Activated T-cell treated with anti-CD3 and anti-CD28 coated beads, Interleukin-2, amount 50 U/mL, for 4 hours (primary cell): ENCODE measurements around the gene TMBIM6. TPM values are rescaled to one million over a fixed set of nuclear protein-coding genes. Genes with fewer than 3 reads are reported as not detected.
"Not testable (repeated sequence)": the region's sequence is repeated elsewhere in the genome, so short reads cannot be mapped to it uniquely, and the experiment has no call there.

Experiments used
- ATAC-seq, 2 donors: fragments of 200-7000 bp; cut with Tn5 transposase; one replicate each; pipeline ENCODE4 v1.10.0; 2021
- DNase-seq: peaks from one replicate; pipeline ENCODE4 v3.0.0-alpha.2; 2020
- H3K27me3 Mint-ChIP-seq: one replicate; pipeline ENCODE4 v1.8.0; 2021; ENCODE audit warnings: low read depth, mixed read lengths
- H3K36me3 Mint-ChIP-seq: one replicate; pipeline ENCODE4 v1.8.0; 2022; ENCODE audit warnings: mixed read lengths; ENCODE audit not compliant: insufficient read depth
- H3K4me1 Mint-ChIP-seq: one replicate; pipeline ENCODE4 v1.8.0; 2021; ENCODE audit warnings: low read depth, mixed read lengths
- H3K4me3 Mint-ChIP-seq: one replicate; pipeline ENCODE4 v1.8.0; 2021; ENCODE audit warnings: mild to moderate bottlenecking, moderate library complexity, mixed read lengths
- H3K9me3 Mint-ChIP-seq: one replicate; pipeline ENCODE4 v1.8.0; 2021; ENCODE audit warnings: mixed read lengths
- total RNA-seq, 3 donors: library from RNA; stranded (reverse); gene quantifications; one replicate each; pipeline ENCODE4 v1.2.1, GENCODE V29; 2021

The TMBIM6 gene
- total RNA-seq, 3 donors from 2014 or later: 383 to 509 (median 438) TPM

DNA sequence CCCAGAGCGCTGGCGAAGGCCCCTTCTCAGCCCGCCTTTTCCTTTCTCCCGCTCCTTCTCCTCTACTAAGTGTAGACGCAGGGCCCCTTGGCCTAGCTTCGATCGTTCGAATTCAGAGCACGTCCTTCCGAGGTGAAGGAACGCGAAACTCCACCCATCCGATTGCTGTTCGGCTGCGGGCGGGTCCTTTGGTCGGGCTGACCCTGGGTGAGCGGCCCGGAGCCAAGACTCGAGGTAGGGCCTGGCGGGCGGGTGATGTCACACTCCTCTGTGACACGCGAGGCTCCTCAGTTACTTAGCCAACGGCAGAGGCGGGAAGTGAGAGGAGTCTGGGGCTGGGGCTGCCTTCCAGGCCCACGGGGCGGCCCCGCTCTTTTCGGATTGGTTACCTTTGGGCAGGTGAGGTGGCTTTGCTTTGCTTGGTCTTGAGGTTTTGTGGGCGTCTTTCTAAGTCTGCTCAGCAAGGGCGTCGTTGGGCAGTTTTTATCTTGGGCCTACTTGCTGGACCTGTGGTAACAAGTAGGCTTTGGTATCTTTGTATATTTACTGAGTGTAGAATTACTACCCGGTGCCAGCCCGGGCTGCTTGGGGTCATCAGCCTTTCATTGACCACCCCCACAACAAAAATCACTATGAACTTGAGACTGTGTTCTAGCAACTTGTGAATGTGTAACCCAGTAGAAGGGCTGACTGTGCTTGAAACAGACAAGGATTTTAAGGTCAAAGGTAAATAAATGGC is 694 bp downstream of the TMBIM6 start:
- H3K4me1 Mint-ChIP-seq: peaks cover 41% of the 10 kb centered on the region
- ATAC-seq (peak; percentile 76 to 77), DNase-seq (peak; percentile 78)
- H3K36me3 Mint-ChIP-seq: peaks cover 20% of the 10 kb centered on the region
- no peaks in the 10 kb centered on the region for H3K27me3 Mint-ChIP-seq
- H3K4me3 Mint-ChIP-seq: peak overlapping the region; percentile 99
- H3K9me3 Mint-ChIP-seq: no peaks in the 10 kb centered on the region

DNA sequence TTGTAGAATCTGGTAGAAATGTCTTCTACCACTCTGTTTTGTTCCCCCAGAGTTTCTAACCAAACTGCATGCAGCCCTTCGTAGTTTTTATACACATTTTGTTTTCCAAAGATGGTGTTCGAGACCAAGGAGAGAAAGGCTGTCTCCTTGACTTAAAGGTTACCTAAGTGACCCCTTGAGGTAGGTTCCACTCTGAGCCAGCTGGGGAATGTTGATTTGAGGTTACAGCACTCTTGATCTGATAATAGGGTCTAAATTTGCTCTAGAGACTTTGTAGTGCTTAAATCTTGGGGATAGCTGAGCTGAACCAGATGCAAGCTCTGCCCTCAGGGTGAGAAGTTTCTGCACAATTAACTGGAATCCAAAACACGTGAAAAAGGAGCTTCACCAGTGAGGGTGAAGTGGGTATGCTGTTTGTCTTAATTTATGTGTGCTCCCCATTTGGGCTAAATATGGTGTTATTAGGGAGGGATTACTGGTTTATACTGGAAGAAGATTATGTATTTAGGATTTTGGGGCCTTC is 3.1 kb downstream of the TMBIM6 start:
- no peak for ATAC-seq
- Mint-ChIP-seq H3K9me3 (no peaks in the 10 kb centered on the region), H3K4me3 (peak overlapping the region; percentile 60), H3K27me3 (no peaks in the 10 kb centered on the region), H3K4me1 (peaks cover 63% of the 10 kb centered on the region), H3K36me3 (peaks cover 22% of the 10 kb centered on the region)
- no peak for DNase-seq

DNA sequence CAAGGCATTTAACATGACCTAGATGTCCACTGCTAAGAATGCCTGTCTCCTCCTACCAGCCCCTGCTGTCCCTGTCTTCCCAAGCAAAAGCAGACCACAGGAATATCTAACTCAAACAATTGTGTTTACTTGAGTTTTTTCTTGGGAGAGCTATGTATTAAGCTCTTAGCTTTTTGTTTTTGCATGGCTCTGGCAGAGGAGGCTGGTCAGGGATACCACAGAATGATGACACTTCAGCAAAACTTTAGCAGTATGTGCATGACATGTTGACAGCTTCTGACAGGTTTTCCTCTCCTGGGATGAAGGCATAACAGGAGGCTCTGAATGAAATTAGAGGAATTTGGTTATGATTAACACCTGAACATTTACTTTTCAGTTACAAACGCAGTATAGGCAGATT is 6.9 kb downstream of the TMBIM6 start:
- peak overlapping the region; percentile 37 for H3K4me3 Mint-ChIP-seq
- DNase-seq (no peak), ATAC-seq (no peak)
- H3K27me3 Mint-ChIP-seq: no peaks in the 10 kb centered on the region
- H3K36me3 Mint-ChIP-seq: peaks cover 26% of the 10 kb centered on the region
- H3K9me3 Mint-ChIP-seq: no peaks in the 10 kb centered on the region
- H3K4me1 Mint-ChIP-seq: peaks cover 86% of the 10 kb centered on the region

DNA sequence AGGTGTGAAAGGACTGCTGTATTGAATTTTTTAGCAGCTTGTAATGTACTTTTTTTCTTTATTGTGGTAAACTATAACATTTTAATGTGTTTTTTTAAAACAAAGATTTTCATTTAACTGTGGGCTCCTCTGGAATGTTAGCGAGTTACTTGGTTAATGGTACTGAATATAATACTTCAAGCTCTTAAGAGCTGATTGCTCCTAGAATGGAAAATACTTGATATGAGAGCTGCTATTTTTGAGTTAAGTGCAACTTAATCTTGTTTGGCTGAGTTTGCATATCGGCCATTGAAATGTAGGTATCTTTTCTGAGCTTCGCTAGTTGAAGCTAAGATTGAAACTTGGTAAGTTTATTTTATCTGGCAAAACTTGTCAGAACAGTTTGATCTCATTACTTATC is 7.4 kb downstream of the TMBIM6 start:
- Mint-ChIP-seq H3K4me1 (peaks cover 86% of the 10 kb centered on the region), H3K27me3 (no peaks in the 10 kb centered on the region), H3K9me3 (no peaks in the 10 kb centered on the region), H3K36me3 (peaks cover 26% of the 10 kb centered on the region), H3K4me3 (peak overlapping the region; percentile 37)
- ATAC-seq (no peak), DNase-seq (no peak)

DNA sequence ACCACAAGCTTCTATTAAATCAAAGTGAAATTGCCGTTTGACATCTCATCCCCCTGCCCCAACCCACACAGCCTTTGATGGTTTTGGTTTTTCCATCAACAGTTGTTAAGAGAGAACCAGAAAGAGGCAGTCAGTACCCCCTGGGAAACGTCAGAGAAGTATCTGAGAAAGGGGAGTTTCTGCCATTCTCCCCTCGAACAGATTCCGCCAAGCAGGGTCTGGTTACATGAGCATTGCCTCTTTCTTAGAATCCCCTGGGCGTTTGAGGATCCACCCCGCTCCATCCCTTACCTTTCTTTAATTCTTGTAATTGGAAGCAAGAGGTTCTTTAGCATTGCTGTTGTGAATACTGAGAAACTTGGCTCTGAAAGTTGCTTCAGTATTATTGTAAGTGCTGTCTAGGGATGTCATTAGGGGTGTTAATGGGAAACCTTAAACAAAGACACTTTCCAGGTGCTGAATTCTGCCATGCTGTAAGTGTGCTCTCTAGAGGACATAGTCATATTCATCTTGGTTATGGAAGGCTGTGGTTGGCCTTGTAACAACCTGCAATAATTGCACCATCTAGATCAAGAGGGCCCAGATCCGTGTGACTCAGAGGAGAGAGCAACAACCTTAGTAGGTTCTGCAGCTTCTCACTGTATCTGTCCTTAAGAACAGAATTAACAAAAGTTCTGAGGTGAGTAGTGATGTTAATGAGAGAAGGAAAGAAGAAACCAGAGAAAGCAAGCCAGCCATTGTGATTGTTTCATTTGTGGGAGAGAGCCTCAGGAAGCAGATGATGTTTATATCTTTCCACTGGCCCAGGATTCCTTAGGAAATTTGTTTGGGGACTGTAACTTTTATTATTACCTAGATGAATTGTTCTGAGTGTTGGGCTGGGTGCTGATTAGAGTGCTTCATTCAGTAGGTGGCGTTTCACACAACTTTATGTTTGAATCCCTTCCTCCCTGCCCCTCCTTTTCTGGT is 9.0 kb downstream of the TMBIM6 start:
- ATAC-seq (peak; percentile 91 to 93), DNase-seq (peak; percentile 38)
- Mint-ChIP-seq H3K4me1 (peaks cover 85% of the 10 kb centered on the region), H3K27me3 (no peaks in the 10 kb centered on the region), H3K4me3 (peak overlapping the region; percentile 70), H3K36me3 (peaks cover 30% of the 10 kb centered on the region), H3K9me3 (no peaks in the 10 kb centered on the region)

DNA sequence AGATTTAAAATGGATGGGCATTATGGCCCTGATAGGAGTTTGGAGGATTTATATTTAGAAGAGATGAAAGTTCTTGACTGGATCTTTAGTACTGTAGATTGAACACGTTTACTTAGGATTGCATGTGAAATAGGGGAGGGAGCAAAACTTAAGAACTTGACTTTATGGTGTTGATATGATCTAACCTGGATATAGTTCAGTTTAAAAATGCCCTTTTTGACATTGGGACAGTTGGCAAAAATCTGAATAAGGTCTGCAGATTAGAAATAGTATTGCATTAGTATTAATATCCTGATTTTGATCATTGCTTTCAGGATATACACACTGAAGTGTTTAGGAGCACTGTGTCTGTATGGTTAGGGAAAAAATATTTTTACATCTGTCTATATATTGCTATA is 9.6 kb downstream of the TMBIM6 start:
- H3K4me1 Mint-ChIP-seq: peaks cover 86% of the 10 kb centered on the region
- H3K9me3 Mint-ChIP-seq: no peaks in the 10 kb centered on the region
- DNase-seq (no peak), ATAC-seq (no peak)
- no peaks in the 10 kb centered on the region for H3K27me3 Mint-ChIP-seq
- peak overlapping the region; percentile 70 for H3K4me3 Mint-ChIP-seq
- peaks cover 32% of the 10 kb centered on the region for H3K36me3 Mint-ChIP-seq

DNA sequence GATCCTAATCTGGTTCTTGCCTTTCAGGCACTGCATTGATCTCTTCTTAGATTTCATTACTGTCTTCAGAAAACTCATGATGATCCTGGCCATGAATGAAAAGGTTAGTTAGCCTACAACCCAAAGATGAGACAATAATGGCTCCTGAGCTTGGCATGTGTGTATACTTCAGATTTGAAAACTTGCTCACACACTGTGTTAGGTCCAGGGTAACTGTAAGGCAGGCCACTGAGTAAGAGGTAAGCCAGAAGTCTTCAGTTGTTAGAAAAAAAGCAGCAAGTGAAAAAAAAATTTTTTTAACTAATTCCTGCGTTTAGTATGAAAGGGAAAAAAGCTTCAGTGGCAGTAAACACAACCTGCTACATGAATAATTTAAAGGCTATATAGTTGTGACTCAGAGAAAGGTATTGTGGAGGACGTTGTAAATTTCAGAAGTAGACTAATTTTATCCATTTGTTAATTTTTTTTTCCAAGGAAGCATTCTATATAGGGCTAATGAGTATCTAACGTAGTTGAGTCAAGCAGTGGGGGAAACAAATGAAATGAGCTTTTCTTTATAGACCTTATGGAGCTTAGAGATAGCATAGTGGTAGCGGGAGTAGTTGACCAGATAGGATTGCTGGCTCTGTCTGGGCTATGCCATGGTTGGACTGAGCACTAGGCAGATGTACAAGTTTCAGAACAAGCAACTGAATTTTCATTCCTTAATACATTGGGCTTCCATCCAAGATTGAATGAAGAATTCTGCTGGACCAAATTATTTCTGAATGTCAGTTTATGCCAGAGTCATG is 20.5 kb downstream of the TMBIM6 start:
- H3K9me3 Mint-ChIP-seq: no peaks in the 10 kb centered on the region
- H3K27me3 Mint-ChIP-seq: no peaks in the 10 kb centered on the region
- ATAC-seq: peak; percentile 51 to 64
- DNase-seq: no peak
- peaks cover 50% of the 10 kb centered on the region for H3K4me1 Mint-ChIP-seq
- H3K36me3 Mint-ChIP-seq: peaks cover 60% of the 10 kb centered on the region
- no peak overlapping the region for H3K4me3 Mint-ChIP-seq

DNA sequence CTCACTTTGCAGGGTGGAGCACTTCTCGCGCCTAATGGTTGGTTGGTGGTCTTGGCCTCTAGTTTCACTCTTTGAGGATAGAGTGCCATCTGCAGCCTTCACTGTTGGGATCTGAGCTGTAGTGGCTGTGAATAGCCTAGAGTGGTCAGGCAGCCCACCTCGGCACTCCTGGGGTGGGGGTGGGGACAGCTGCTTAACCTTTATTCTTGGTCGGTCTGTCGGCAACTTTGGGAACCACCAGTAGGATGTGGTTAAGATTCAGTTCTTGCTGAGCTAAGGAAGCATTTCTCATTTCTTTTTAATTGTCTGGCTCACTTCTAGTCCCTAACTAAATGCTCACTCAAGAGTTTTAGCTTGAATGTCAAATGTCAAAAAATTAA is 21.1 kb downstream of the TMBIM6 start:
- Mint-ChIP-seq H3K27me3 (no peaks in the 10 kb centered on the region), H3K4me1 (peaks cover 53% of the 10 kb centered on the region)

DNA sequence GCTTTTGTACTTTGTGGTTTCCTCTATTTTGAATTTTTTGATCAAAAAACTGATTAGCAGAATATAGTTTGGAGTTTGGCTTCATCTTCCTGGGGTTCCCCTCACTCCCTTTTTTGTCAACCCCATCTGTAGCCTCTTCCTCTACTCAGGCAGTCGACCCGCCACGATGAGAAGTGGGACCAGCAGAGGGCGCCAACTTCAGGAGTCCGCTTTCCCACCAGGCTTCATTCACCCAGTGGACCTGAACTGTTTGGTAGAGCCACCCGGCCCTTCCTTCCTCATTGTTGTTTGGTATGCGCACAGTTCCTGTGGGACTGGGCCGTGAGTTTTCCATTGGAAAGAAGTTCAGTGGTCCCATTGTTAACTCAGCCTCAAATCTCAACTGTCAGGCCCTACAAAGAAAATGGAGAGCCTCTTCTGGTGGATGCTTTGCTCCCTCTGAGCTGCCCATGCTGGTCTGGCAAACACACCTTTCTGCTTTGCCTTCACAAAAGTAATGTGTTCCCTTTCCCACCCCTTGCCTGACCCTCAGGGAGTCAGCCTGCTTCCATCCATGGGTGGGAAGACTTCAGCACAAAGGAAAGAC is 21.7 kb downstream of the TMBIM6 start:
- Mint-ChIP-seq H3K27me3 (no peaks in the 10 kb centered on the region), H3K36me3 (peaks cover 49% of the 10 kb centered on the region), H3K4me1 (peaks cover 56% of the 10 kb centered on the region), H3K9me3 (no peaks in the 10 kb centered on the region), H3K4me3 (peak overlapping the region; percentile 31)
- DNase-seq: peak; percentile 76
- ATAC-seq: peak; percentile 50 to 67

More for the DNA sequence above, 21.1 kb downstream of the TMBIM6 start:
- ATAC-seq: peak; percentile 27 to 41
- DNase-seq: no peak
- Mint-ChIP-seq H3K4me3 (no peak overlapping the region), H3K36me3 (peaks cover 55% of the 10 kb centered on the region), H3K9me3 (no peaks in the 10 kb centered on the region)

DNA sequence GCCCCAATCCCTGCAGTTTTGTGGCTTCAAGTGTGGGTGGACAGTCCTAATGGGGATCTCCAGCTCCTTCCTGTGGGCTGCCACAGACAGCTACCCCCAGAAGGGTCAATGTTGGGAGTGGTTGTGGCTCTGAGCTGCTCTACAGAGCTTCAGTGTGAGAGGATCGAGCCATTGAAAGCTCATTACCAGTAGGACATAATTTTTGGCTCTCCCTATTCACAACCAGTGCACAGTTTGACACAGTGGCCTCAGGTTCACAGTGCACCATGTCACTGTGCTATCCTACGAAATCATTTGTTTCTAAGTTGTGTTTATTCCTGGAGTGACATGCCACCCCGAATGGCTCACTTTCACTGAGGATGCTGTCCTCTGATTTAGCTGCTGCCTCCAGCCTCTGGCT is 22.8 kb downstream of the TMBIM6 start:
- Mint-ChIP-seq H3K4me1 (peaks cover 56% of the 10 kb centered on the region), H3K27me3 (no peaks in the 10 kb centered on the region), H3K9me3 (no peaks in the 10 kb centered on the region), H3K36me3 (peaks cover 38% of the 10 kb centered on the region), H3K4me3 (no peak overlapping the region)
- ATAC-seq (no peak), DNase-seq (no peak)

DNA sequence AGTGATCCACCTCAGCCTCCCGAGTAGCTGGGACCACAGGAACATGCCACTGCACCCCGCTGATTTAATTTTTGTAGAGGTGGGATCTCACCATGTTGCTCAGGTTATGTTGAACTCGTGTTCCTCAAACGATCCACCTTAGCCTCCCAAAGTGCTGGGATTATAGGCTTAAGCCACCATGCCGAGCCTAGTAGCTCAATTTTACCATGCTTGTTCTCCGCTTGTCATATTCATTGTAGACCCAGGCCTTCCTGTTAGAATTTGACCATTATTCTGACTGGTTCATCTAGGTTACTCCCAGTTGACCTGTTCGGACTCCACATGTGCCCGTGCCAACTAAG is 24.7 kb downstream of the TMBIM6 start:
- Mint-ChIP-seq H3K4me1 (peaks cover 54% of the 10 kb centered on the region), H3K4me3 (no peak overlapping the region), H3K27me3 (no peaks in the 10 kb centered on the region), H3K36me3 (peaks cover 36% of the 10 kb centered on the region), H3K9me3 (no peaks in the 10 kb centered on the region)
- no peak for ATAC-seq
- DNase-seq: no peak

DNA sequence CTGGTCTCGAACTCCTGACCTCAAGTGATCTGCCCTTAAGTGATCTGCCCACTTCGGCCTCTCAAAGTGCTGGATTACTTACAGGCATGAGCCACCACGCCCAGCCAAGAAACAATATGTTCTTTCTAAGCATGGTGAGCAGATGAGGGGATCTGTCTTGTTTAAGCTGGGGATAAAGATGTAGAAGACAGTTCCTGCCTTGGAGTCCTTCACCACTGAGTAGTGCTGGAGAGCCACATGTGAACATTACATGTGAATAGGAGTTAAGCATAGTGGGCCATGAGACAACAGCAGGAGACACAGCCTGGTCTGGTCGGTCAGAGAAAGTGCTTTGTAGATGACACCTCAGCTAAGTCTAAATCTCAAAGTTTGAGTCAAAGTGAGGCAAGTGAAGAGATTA is 26.0 kb downstream of the TMBIM6 start:
- Mint-ChIP-seq H3K4me1 (peaks cover 42% of the 10 kb centered on the region), H3K4me3 (no peak overlapping the region), H3K9me3 (no peaks in the 10 kb centered on the region), H3K27me3 (no peaks in the 10 kb centered on the region), H3K36me3 (peaks cover 25% of the 10 kb centered on the region)
- ATAC-seq (no peak), DNase-seq (no peak)

DNA sequence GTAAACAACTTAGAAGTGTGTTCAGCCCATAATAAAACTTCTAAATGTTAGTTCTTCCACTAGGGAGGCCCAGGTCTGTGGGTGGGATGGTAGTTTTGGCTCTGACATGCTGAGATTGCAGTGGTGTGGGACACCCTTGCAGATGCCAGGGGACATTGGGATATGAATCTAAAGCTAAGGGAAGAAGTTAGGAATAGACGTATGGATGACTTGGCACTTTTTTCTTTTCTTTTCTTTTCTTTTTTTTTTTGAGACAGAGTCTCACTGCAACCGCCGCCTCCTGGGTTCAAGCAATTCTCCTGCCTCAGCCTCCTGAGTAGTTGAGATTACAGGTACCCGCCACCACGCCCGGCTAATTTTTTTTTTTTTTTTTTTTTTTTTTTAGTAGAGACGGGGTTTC is 31.7 kb downstream of the TMBIM6 start:
- DNase-seq: not testable (repeated sequence)
- peaks cover 10% of the 10 kb centered on the region for H3K4me1 Mint-ChIP-seq

DNA sequence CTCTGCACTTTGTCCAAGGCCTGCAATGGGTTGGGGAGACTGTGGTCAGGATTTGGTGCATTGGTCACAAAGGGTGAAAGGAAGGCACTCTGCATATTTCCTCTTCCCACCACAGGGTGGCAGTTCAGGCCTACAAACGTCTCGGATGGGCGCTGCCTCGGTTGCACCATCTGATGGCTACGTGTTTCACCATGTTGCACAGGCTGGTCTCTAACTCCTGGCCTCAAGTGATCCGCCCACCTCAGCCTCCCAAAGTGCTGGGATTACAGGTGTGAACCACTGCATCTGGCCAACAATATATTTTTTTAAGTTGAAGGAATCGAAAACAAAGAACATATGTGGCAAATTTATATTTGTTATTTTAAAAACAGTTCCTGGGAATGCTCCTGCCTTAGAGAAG is 35.1 kb downstream of the TMBIM6 start:
- Mint-ChIP-seq H3K27me3 (peaks cover 26% of the 10 kb centered on the region), H3K36me3 (no peaks in the 10 kb centered on the region), H3K4me1 (peaks cover 14% of the 10 kb centered on the region), H3K4me3 (no peak overlapping the region), H3K9me3 (no peaks in the 10 kb centered on the region)
- DNase-seq (peak; percentile 41), ATAC-seq (peak; percentile 83 to 84)

More for the DNA sequence above, 31.7 kb downstream of the TMBIM6 start:
- not testable (repeated sequence) for ATAC-seq, H3K27me3 Mint-ChIP-seq, H3K4me3 Mint-ChIP-seq, H3K36me3 Mint-ChIP-seq, H3K9me3 Mint-ChIP-seq
